UCSD-AML1 (cell line): ENCODE data around the gene GID4.

Experiments used
- DNase-seq: peaks from one replicate; lab custom pipeline; 2025; ENCODE audit not compliant: unreplicated experiment; lab: John Stamatoyannopoulos, UW

Gene GID4

GRCh38 chr17:18042983-18043382 lies 3.8 kb downstream of the GID4 start:
- DNase-seq = no peak

- no peak for DNase-seq
These were observed 4.3 kb downstream of the GID4 start for GRCh38 chr17:18043491-18043890.

GRCh38 chr17:18044609-18045008 lies 5.4 kb downstream of the GID4 start:
- no peak for DNase-seq

GRCh38 chr17:18045691-18046350 lies 6.6 kb downstream of the GID4 start:
- DNase-seq = no peak

GRCh38 chr17:18055597-18055996 lies 16.4 kb downstream of the GID4 start:
- DNase-seq = no peak

- DNase-seq = peak; percentile 25
These were observed 17.0 kb downstream of the GID4 start for GRCh38 chr17:18056214-18056613.

- DNase-seq = no peak
These were observed 20.1 kb downstream of the GID4 start for GRCh38 chr17:18059283-18059682.

- no peak for DNase-seq
These were observed 24.8 kb downstream of the GID4 start for GRCh38 chr17:18064053-18064452.

- DNase-seq = no peak
These were observed 26.3 kb downstream of the GID4 start for GRCh38 chr17:18065546-18065945.

GRCh38 chr17:18066866-18067265 lies 27.7 kb downstream of the GID4 start:
- no peak for DNase-seq

GRCh38 chr17:18069101-18069500 lies 29.9 kb downstream of the GID4 start:
- no peak for DNase-seq

GRCh38 chr17:18070861-18071340 lies 31.7 kb downstream of the GID4 start:
- peak; percentile 48 for DNase-seq

GRCh38 chr17:18071751-18072150 lies 32.5 kb downstream of the GID4 start:
- DNase-seq = no peak

GRCh38 chr17:18074566-18075272 lies 35.5 kb downstream of the GID4 start:
- DNase-seq = no peak

- DNase-seq = no peak
These were observed 37.7 kb downstream of the GID4 start for GRCh38 chr17:18076936-18077335.

GRCh38 chr17:18079543-18079942 lies 40.3 kb downstream of the GID4 start:
- no peak for DNase-seq

GRCh38 chr17:18084256-18084655 lies 45.0 kb downstream of the GID4 start:
- DNase-seq = no peak

- peak; percentile 93 for DNase-seq
These were observed 48.6 kb downstream of the GID4 start, which contains the start of gene DRG2 for GRCh38 chr17:18087610-18088491. DRG2 (plus strand) TSS chr17:18087948; CDS start chr17:18088024, 76 bp downstream.

- no peak for DNase-seq
These were observed 50.4 kb downstream of the GID4 start for GRCh38 chr17:18089613-18090012.

GRCh38 chr17:18093616-18094408 lies 54.6 kb downstream of the GID4 start:
- no peak for DNase-seq

- DNase-seq = no peak
These were observed 55.2 kb downstream of the GID4 start for GRCh38 chr17:18094409-18094807.
